LoVo (cell line): Measurements from ENCODE around the gene MOCS1.

Source experiments
- DNase-seq: peaks from one replicate; pipeline ENCODE4 v3.0.0-alpha.2; 2016; ENCODE audit warnings: low spot score

Gene MOCS1

GRCh38 chr6:39948199-39948791 is 14.0 kb upstream of the MOCS1 start:
- DNase-seq: no peak

GRCh38 chr6:39947611-39948068 is 13.4 kb upstream of the MOCS1 start:
- no peak for DNase-seq

GRCh38 chr6:39945626-39946025 is 11.4 kb upstream of the MOCS1 start:
- no peak for DNase-seq

GRCh38 chr6:39942903-39943580 is 8.8 kb upstream of the MOCS1 start:
- no peak for DNase-seq

GRCh38 chr6:39941820-39942219 is 7.6 kb upstream of the MOCS1 start:
- DNase-seq: no peak

- DNase-seq: no peak
These were observed 6.9 kb upstream of the MOCS1 start for GRCh38 chr6:39941138-39941537.

GRCh38 chr6:39938773-39939654 is 4.8 kb upstream of the MOCS1 start:
- no peak for DNase-seq

GRCh38 chr6:39937686-39938333 is 3.5 kb upstream of the MOCS1 start:
- no peak for DNase-seq

- no peak for DNase-seq
These were observed 2.6 kb upstream of the MOCS1 start for GRCh38 chr6:39936857-39937256.

- DNase-seq: no peak
These were observed 979 bp upstream of the MOCS1 start for GRCh38 chr6:39935241-39935640.

- DNase-seq: no peak
These were observed 562 bp downstream of the MOCS1 start for GRCh38 chr6:39933669-39934130.

GRCh38 chr6:39932386-39932910 is 1.8 kb downstream of the MOCS1 start:
- DNase-seq: no peak

- no peak for DNase-seq
These were observed 2.7 kb downstream of the MOCS1 start for GRCh38 chr6:39931607-39932006.

- DNase-seq: no peak
These were observed 3.7 kb downstream of the MOCS1 start for GRCh38 chr6:39930540-39930939.

- no peak for DNase-seq
These were observed 4.4 kb downstream of the MOCS1 start for GRCh38 chr6:39929733-39930461.

- DNase-seq: no peak
These were observed 5.1 kb downstream of the MOCS1 start for GRCh38 chr6:39929039-39929732.

- no peak for DNase-seq
These were observed 7.1 kb downstream of the MOCS1 start for GRCh38 chr6:39927159-39927558.

GRCh38 chr6:39926668-39927067 is 7.6 kb downstream of the MOCS1 start:
- DNase-seq: no peak

GRCh38 chr6:39925931-39926290 is 8.4 kb downstream of the MOCS1 start:
- no peak for DNase-seq

- no peak for DNase-seq
These were observed 8.9 kb downstream of the MOCS1 start for GRCh38 chr6:39925191-39925930.
